Measurements from ENCODE around the gene MARCHF9. TPM values are rescaled to one million over a fixed set of nuclear protein-coding genes. Genes with fewer than 3 reads are reported as not detected.
A peak's percentile ranks its signal among the peaks of the same experiment; 100 is the strongest.

The MARCHF9 gene
- total RNA-seq, 1 experiment from 2014 or later: 21.8 TPM

DNA sequence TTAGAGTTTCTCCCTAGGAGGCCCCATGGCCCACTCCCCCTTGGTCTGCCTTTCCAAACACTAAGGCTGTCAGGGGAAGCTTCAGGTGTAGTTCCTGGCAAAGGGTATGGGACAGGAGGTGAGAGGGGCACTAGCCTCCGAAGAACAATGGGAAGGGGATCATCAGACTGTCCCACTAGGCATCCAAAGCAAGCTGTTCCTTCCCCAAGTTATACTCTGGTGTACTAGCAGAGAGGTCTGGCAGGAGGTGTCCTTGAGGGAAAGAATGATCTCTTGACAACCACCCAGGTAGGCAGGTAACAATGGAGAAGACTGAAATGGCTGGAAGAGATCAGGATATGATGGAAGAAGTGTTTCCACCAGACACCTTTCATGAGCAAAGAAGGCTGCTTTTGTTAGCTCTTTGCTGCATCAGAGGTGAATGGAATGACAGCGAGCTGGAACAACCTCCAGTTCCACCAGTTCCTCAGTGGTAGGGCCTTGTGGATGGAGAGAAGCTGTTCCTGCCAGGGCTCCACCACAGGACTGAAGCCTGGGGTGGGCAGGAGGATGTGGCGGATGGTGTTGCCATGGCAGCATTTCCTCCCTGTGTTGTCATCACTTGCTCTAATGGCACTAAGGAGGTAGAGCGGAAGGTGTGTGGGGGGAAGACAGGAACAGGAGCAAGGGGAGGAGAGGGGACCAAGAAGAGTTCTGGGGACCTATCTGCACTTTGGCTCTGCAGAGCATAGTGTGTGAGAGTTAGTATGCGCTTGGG lies 14.1 kb upstream of the MARCHF9 start:
- H3K27me3 ChIP-seq (ENCODE audit: insufficient read depth, low read length): no peaks in the 10 kb centered on the region
- H3K79me2 ChIP-seq (ENCODE audit: insufficient read depth, low read length): no peaks in the 10 kb centered on the region
- 0 out of 2 replicates have a peak overlapping the region, but pooled peaks have one; percentile 46 for H3K27ac ChIP-seq (ENCODE audit: low read depth, low read length)
- CTCF ChIA-PET: interaction anchor here (0.6 to 1.8 kb wide), 3 partner anchors 15 to 158 kb away, joined by 3 to 13 read pairs (median 11); no protein-coding TSS in a partner anchor
- intact Hi-C loops (cut with micrococcal nuclease): no loop called here
- no peaks in the 10 kb centered on the region for H3K9me3 ChIP-seq (ENCODE audit: control insufficient read depth in 1 of 2, insufficient read depth in 1 of 2, low read depth in 1 of 2, low read length in 2 of 2)
- peak overlapping the region; percentile 87 for H3K4me2 ChIP-seq (ENCODE audit: low read length)
- H3K36me3 ChIP-seq (ENCODE audit: control insufficient read depth in 1 of 2, insufficient read depth in 2 of 2, low read length in 2 of 2): no peaks in the 10 kb centered on the region
- no peak overlapping the region for H2AFZ ChIP-seq (ENCODE audit: low read depth, low read length, poor library complexity, severe bottlenecking)
- POLR2A ChIA-PET: interaction anchor here (1.9 kb wide), 1 partner anchor 15 kb away, joined by 5 read pairs; no protein-coding TSS in a partner anchor
- no TSS peak for BruUV-seq (replicated peaks)
- no peak for DNase-seq (ENCODE audit: low read depth, low spot score)
- ATAC-seq: no peak
- H3K9ac ChIP-seq (ENCODE audit: low read length): peak overlapping the region; percentile 69
- no peak for TF ChIP-seq RAD21 (IDR thresholded peaks at IDR 0.05; ENCODE audit: low read depth)
- no peak for TF ChIP-seq CEBPB (IDR thresholded peaks at IDR 0.05; ENCODE audit: low read depth)
- TF ChIP-seq ZFX (IDR thresholded peaks at IDR 0.05): no peak
- TF ChIP-seq ATF3 (IDR thresholded peaks at IDR 0.05): no peak
- no peak for TF ChIP-seq JUND (IDR thresholded peaks at IDR 0.05)
- TF ChIP-seq CBX3 (IDR thresholded peaks at IDR 0.05; ENCODE audit: low read depth): no peak
- no peak for TF ChIP-seq SIN3A (IDR thresholded peaks at IDR 0.05; ENCODE audit: low read depth)
- RAD21 ChIA-PET (ENCODE audit: low non-redundant PET in 1 of 2, low total read pairs in 2 of 2, uncharacterized antibody in 2 of 2, unreplicated experiment in 2 of 2): no interaction called here
- no peaks in the 10 kb centered on the region for H3K9me2 ChIP-seq (ENCODE audit: insufficient read depth)
- peaks cover 10 to 31% of the 10 kb centered on the region in 2 experiments; a peak in 3 of 4 replicates for H3K4me1 ChIP-seq (ENCODE audit: control insufficient read depth in 1 of 2, insufficient read depth in 2 of 2, low read length in 2 of 2)
- H3K4me3 ChIP-seq (replicated peaks in 1 of 2; ENCODE audit: low read depth in 1 of 2, low read length in 2 of 2): peak overlapping the region; percentile 71 to 79
- H4K20me1 ChIP-seq (ENCODE audit: insufficient read depth): no peaks in the 10 kb centered on the region

DNA sequence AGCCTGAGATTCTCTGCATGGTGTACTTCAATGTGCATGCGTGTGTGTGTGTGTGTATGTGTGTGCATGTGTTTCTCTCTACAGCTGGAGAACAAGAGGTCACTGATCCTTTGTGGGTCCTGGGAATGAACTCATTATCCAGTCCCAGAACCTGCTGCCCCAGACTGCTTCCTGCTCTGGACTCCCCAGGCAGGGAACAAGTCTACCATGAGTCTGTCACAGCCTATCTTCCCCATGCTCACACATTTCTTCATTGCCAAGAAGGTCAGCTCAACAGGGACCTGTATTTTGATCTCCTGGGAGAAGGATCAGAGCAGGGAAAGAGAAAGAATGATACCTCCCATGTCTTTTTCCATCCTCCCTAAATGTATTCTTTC lies 13.5 kb upstream of the MARCHF9 start:
- Histone ChIP-seq H3K4me2 (ENCODE audit: low read length) (peak overlapping the region; percentile 87), H2AFZ (ENCODE audit: low read depth, low read length, poor library complexity, severe bottlenecking) (no peak overlapping the region), H4K20me1 (ENCODE audit: insufficient read depth) (no peaks in the 10 kb centered on the region), H3K9me2 (ENCODE audit: insufficient read depth) (no peaks in the 10 kb centered on the region), H3K9me3 (ENCODE audit: control insufficient read depth in 1 of 2, insufficient read depth in 1 of 2, low read depth in 1 of 2, low read length in 2 of 2) (no peaks in the 10 kb centered on the region), H3K36me3 (ENCODE audit: control insufficient read depth in 1 of 2, insufficient read depth in 2 of 2, low read length in 2 of 2) (no peaks in the 10 kb centered on the region), H3K9ac (ENCODE audit: low read length) (peak overlapping the region; percentile 69), H3K4me3 (replicated peaks in 1 of 2; ENCODE audit: low read depth in 1 of 2, low read length in 2 of 2) (peak overlapping the region; percentile 71 to 79), H3K27ac (ENCODE audit: low read depth, low read length) (peak overlapping the region; percentile 46), H3K4me1 (ENCODE audit: control insufficient read depth in 1 of 2, insufficient read depth in 2 of 2, low read length in 2 of 2) (peaks cover 10 to 36% of the 10 kb centered on the region in 2 experiments; a peak in 3 of 4 replicates), H3K27me3 (ENCODE audit: insufficient read depth, low read length) (no peaks in the 10 kb centered on the region), H3K79me2 (ENCODE audit: insufficient read depth, low read length) (no peaks in the 10 kb centered on the region)
- ChIA-PET CTCF (interaction anchor here (0.6 to 1.8 kb wide), 4 partner anchors 15 to 158 kb away, joined by 3 to 13 read pairs (median 9); no protein-coding TSS in a partner anchor), POLR2A (interaction anchor here (1.9 kb wide), 1 partner anchor 15 kb away, joined by 5 read pairs; no protein-coding TSS in a partner anchor), RAD21 (ENCODE audit: low non-redundant PET in 1 of 2, low total read pairs in 2 of 2, uncharacterized antibody in 2 of 2, unreplicated experiment in 2 of 2) (interaction anchor here in 1 of 2 experiments (1.4 kb wide), 1 partner anchor 158 kb away, joined by 3 read pairs; no protein-coding TSS in a partner anchor)
- ATAC-seq: no peak
- no peak for DNase-seq (ENCODE audit: low read depth, low spot score)
- BruUV-seq (replicated peaks): no TSS peak
- intact Hi-C loops (cut with micrococcal nuclease): no loop called here
- TF ChIP-seq SIN3A (IDR thresholded peaks at IDR 0.05; ENCODE audit: low read depth) (no peak), ZNF274 (IDR thresholded peaks at IDR 0.05; ENCODE audit: low read depth, low read length) (no peak), TCF7L2 (IDR thresholded peaks at IDR 0.05; ENCODE audit: borderline replicate concordance, extremely low read depth, insufficient read depth, insufficient read length) (no peak), EZH2phosphoT487 (IDR thresholded peaks at IDR 0.05; ENCODE audit: borderline replicate concordance) (no peak), YY1 (IDR thresholded peaks at IDR 0.05; ENCODE audit: extremely low read depth, insufficient replicate concordance, low read depth, low read length) (no peak), MAX (IDR thresholded peaks at IDR 0.05) (no peak), EZH2 (IDR thresholded peaks at IDR 0.05) (no peak), CEBPB (IDR thresholded peaks at IDR 0.05; ENCODE audit: low read depth) (no peak), EGR1 (IDR thresholded peaks at IDR 0.05; ENCODE audit: low read depth) (no peak), ELF1 (IDR thresholded peaks at IDR 0.05; ENCODE audit: borderline replicate concordance, low read depth) (no peak), ATF3 (IDR thresholded peaks at IDR 0.05) (no peak)
- TF ChIP-seq, protein P1, sequence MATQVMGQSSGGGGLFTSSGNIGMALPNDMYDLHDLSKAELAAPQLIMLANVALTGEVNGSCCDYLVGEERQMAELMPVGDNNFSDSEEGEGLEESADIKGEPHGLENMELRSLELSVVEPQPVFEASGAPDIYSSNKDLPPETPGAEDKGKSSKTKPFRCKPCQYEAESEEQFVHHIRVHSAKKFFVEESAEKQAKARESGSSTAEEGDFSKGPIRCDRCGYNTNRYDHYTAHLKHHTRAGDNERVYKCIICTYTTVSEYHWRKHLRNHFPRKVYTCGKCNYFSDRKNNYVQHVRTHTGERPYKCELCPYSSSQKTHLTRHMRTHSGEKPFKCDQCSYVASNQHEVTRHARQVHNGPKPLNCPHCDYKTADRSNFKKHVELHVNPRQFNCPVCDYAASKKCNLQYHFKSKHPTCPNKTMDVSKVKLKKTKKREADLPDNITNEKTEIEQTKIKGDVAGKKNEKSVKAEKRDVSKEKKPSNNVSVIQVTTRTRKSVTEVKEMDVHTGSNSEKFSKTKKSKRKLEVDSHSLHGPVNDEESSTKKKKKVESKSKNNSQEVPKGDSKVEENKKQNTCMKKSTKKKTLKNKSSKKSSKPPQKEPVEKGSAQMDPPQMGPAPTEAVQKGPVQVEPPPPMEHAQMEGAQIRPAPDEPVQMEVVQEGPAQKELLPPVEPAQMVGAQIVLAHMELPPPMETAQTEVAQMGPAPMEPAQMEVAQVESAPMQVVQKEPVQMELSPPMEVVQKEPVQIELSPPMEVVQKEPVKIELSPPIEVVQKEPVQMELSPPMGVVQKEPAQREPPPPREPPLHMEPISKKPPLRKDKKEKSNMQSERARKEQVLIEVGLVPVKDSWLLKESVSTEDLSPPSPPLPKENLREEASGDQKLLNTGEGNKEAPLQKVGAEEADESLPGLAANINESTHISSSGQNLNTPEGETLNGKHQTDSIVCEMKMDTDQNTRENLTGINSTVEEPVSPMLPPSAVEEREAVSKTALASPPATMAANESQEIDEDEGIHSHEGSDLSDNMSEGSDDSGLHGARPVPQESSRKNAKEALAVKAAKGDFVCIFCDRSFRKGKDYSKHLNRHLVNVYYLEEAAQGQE (IDR thresholded peaks at IDR 0.05; ENCODE audit: low read depth): no peak

All from HCT116 (cell line).